Measurements from ENCODE around the gene FSTL4.
"Not testable (repeated sequence)": the region's sequence is repeated elsewhere in the genome, so short reads cannot be mapped to it uniquely, and the experiment has no call there.

FSTL4 gene

DNA sequence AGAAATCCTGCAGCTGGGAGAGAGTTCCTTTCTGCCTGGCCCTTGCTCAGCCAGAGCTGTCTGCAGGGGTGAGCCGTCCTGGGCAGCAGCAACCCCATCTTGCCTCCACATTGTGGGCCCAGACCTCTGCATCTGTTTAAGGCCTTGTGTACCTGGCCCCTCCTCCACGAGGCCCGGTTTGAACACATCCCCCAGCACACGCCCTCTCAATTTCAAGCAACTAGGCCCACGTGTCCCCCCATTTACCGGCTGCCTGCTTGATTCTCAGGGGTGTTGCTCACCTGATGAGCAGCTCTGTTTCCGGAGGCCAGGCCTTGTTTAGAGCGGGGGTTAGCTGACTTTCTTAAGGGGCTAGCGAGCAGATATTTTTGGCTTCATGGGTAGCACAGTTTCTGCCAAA lies 378.7 kb downstream of the FSTL4 start:
- no peak for DNase-seq (ENCODE audit: low read depth in 1 of 2, low spot score in 1 of 2)

DNA sequence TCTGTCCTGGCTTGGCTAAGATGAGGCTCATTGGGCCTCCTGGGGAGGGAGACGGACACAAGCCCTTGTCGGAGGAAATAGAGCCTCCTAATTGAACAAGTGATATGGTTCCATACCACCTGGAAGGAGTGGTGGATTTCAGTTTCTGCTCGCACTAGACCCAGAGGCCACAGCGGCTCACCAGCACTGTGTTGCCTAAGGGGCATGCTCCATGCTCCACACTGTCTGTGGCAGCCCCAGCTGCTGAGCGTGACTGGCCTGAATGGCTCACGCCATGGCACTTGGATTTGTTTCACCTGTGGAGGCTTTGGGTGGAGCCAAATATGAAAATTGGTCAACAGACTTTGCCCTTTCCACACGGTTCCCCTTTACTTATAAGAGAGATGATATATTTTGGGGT lies 379.4 kb downstream of the FSTL4 start:
- no peak for DNase-seq (ENCODE audit: low read depth in 1 of 2, low spot score in 1 of 2)

DNA sequence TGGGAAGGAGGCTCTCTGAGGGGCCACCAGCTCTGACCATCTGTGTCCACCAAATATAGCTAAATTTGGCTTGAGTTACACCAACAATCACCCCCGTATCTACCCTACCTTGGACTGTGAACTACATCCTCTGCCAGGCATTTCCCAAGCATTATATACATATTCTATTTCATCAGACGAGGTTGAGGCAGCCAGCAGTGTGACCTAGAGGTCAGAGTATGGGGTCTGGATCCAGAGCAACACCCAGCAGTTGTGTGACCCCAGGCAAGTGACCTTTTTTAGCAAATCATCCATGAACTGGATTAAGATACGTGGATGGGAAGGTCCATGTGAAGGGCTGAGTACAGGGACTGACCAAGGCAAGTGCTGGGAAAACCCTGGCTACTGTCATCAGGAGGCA lies 379.9 kb downstream of the FSTL4 start:
- no peak for DNase-seq (ENCODE audit: low read depth in 1 of 2, low spot score in 1 of 2)

DNA sequence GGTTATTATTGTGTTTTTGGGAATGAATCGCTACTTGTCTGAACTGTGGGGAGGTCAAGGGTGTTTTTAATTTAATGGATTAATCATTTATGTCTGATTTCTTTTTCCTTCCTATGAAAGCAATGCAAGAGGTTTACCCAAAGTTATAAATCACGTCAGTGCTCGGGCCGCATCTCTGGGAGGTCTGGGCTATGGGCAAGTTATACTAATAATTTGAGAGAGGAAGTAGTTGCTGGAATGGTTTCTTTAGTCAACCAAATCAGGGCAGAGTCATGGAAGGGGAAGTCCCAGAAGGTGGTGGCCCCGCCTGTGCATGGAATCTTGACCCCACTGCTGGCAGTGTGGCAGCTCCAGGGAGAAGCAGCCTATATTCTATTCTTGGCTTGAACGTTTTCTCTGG lies 380.3 kb downstream of the FSTL4 start:
- no peak for DNase-seq (ENCODE audit: low read depth in 1 of 2, low spot score in 1 of 2)

DNA sequence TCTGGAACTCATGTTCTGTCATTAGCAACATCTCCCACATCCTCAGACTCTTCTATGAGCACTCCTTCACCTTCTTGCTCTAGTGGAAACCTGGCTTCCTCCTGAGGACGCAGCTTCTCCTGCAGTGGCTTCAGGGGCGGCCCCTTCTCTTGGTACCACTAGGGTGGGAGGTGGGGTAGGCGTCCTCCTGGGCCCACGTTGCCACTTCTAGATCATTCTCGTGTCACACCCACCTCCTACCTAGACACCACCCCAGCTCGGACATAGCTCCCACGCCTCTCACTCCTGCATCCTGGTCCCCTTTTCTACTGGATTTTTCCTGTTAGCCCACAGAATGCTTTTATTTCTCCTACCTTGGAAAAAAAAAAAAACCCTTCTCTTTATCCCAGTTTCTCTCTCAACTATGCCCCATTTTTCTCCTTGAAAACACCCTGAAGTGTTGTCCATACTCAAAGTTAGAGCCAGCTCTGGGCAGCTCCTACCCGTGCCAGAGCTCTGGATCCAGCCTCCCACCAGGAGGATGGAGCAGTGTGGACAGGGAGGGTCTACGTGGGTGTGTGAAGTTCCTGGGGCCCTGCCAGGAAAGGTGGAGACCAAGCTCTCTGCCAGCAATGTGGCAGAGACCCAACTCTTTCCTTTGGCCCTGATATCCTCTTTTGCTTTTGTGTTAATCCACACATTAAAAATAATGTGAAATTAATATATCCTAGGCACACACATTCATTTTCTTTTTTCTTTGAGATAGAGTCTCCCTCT lies 381.3 kb downstream of the FSTL4 start:
- no peak for DNase-seq (ENCODE audit: low read depth in 1 of 2, low spot score in 1 of 2)

DNA sequence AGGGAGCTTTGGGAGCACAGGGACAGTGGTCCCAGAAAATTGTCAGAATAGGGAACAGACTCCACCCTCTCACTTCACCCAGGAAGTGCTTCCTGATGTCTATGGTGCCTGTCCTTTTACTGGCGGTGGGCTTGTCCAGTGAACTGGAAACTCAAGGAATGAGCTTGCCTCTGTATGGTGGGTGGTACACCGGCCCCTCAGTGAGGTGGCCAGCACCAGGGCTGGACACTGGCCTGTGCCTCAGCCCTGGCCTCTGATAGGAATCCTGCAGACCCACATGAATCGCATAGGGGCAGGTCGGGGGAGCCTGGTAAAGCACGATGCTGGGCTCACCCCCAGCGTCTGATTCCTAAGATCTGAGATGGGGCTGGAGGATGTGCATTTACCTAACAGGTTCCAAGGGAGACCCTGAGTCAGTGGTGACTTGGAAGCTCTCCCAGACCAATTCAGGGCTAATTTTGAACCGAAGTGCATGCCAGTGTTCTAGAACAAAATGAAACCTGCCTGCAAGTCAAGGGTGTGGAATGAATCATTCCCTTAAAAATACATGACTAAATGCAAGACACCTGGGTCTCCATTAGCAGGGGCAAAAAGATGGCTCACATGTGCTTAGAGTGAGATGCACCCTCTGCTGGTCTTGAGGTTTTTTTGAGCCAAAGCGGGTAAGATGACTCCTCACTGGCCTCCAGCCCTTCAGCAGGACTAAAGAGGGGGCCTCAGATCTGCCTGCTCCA lies 382.2 kb downstream of the FSTL4 start:
- DNase-seq (ENCODE audit: low read depth in 1 of 2, low spot score in 1 of 2), result no peak

DNA sequence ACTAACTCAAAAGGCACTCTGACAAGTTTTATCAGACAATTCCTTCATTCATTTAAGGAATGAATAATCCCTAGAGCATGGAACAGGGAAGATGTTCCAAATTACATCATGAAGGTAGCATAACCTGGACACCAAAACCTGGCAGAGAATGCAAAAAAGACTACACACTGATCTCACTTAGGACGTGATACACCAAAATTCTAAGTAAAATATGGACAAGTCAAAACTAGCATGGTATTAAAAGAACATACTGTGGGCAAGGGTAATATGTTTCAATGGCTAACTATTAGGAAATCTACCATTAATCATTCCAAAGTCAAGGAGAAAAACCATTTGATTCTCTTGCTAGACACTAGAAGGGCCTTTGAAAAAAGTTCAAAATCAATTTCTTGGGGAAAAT lies 384.0 kb downstream of the FSTL4 start:
- no peak for DNase-seq (ENCODE audit: low read depth in 1 of 2, low spot score in 1 of 2)

DNA sequence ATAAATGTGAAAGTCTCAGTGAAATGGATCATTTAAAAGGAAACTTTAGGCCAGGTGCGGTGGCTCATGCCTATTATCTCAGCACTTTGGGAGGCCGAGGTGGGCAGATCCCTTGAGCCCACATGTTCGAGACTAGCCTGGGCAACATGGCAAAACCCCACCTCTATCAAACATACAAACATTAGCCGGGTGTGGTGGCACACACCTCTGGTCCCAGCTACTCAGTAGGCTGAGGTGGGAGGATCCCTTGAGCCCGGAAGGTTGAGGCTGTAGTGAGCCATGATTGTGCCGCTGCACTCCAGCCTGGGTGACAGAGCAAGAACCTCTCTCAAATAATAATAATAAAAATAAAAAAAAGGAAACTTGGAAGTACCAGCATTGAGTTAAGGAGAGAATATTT lies 384.4 kb downstream of the FSTL4 start:
- DNase-seq (ENCODE audit: low read depth in 1 of 2, low spot score in 1 of 2), result no peak

DNA sequence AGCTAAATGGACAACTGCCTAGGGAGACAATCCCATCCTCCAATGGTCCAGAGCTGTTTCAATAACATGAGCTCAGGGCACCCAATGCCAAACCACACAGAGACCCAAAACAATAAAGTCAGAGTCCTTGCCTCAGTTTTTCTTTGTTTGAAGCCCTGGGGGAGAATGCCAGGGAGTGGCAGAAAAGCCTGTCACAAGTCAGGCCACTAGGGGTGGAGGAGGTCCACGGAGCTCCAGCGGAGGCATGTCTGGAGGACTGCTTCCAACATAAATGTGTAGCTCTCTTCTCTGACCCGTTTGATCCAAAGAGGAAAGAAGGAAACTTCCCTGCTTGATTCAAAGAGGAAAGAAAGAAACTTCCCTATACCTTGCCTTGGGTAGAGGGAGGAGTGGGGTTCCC lies 385.3 kb downstream of the FSTL4 start:
- no peak for DNase-seq (ENCODE audit: low read depth in 1 of 2, low spot score in 1 of 2)

DNA sequence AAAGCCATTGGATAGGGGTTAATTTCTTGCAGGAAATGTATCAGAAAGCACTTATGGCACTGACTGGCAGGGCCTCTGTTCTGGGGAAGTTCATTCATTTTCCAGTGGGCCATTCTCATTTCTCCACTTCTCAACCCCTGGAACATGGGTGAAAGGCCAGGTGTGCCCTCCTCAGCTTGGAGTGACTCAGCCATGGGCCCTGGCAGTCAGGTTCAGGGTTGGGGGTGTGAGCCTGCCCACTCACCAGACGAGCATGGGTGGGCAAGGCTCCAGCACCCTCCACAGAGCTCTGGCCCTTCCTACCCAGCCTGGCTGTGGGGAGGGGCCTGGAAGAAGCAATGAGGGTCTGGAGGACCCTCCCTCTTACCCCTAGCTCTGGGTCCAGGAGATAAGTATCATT lies 386.2 kb downstream of the FSTL4 start:
- DNase-seq (ENCODE audit: low read depth in 1 of 2, low spot score in 1 of 2), result no peak

DNA sequence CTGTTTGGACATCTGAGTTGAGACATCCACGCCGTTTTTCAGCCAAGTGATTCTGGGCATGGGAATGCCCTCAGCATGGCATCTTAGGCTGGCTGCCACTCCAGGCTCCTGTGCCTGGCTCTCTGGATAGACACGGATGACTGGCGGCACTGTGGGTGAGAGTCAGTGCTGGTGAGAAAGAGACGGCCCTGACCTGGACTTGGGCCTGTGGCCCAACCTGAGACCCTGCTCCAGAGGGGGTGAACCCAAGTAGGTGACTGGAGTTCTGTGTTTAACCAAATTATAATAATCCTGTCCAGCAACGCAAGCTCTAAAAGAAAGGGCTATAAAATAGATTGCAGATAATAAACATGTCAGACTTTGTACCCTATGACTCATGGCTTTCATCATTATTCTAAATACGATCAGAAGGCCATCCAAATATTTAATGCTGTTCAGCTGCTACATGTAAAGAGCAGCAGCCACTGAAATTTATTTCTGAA lies 386.6 kb downstream of the FSTL4 start:
- DNase-seq (ENCODE audit: low read depth in 1 of 2, low spot score in 1 of 2), result no peak

DNA sequence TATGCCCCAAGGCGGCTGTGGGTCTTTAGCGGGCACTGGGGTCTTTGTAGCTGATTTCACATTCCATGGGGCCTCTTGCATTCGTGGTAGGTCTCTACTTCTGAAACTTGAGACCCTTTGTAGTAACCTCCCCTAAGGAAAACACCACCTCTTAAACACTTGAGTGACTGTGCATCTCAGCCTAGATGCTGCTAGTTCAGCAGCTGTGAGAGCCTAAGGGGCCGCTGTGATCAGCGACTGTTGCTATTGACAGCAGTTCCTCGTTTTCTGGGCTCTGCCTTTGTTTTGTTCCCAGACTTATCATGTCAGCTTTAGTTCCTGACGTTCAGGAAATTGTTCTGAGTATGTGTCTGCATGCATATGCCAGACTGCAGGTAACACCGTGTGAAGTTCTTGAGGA lies 389.4 kb downstream of the FSTL4 start:
- DNase-seq (ENCODE audit: low read depth in 1 of 2, low spot score in 1 of 2), result no peak

DNA sequence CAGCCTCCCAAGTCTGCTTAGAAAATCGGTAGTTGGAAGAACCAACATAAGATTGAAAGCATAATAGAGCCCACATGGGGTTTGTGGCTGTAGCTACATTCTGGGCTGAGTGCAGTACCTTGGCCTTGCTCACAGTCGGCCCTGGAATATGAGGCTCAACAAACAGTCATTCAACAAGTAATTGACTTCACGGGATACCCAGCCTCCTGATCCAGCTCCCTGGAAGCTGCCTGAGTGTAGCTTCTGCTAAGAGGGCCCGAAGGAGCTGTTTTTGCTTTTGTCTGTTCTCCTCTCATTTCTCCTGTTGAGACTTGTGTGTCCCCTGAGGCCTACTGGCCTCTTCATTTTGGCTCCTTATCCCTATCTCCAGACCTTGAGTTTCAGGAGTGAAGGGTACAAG lies 389.8 kb downstream of the FSTL4 start:
- no peak for DNase-seq (ENCODE audit: low read depth in 1 of 2, low spot score in 1 of 2)

DNA sequence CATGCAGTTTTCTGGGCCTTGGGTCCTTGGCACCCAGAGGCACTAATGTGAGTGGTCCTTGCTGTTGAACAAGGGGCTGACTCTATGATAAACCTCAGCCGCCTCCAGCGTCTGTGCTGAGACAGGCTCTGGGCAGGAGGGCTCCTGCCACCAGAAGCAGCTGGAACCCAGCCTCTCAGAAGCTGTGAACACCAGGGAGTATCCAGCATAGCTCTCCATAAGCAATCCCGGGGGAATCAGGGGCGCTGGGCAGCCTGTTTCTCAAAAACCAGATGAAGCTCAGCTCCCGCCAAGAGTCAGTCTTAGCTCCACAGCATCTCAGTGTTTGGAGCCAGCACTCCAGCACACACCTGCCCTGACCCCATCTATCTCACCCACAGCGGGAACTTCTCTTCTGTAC lies 390.3 kb downstream of the FSTL4 start:
- no peak for DNase-seq (ENCODE audit: low read depth in 1 of 2, low spot score in 1 of 2)

DNA sequence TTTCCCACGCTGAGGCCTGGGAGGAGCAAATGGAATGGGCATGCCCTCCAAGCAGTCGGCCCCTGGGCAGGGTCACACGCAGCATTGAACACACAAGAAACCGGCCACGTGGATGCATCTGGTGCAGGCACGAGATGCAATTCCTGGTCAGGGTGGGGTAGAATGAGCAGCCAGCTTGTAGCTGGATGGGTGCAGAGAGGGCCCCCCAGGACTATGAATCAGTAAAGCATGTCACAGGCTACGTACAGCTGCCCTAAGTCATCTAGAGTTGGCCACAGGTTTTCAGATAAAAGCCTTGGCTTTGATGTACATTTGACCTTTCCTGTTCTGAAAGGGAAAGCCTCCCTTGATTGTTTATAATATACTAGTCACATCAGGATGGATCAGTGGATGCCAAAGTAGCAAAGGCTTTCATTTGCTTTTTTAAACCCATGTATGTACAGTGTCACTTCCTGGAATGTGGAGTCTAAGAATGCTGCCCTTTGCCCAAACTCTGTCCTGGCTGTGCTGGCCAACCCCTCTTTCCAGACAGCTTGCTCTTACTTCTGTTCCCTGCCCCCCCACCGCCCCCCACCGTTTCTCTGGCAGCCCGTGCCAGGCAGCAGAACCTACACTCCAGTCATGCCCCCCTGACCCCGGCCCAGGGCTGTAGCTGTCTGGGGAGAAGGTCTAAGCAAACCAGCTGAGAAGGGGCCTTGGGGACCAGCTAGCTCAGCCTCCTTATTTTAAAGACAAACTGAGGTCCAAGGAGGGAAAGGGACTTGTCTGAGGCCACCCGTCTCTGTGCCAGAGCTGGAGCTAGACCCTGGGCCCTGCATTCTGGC lies 391.3 kb downstream of the FSTL4 start:
- DNase-seq (ENCODE audit: low read depth in 1 of 2, low spot score in 1 of 2), result no peak

DNA sequence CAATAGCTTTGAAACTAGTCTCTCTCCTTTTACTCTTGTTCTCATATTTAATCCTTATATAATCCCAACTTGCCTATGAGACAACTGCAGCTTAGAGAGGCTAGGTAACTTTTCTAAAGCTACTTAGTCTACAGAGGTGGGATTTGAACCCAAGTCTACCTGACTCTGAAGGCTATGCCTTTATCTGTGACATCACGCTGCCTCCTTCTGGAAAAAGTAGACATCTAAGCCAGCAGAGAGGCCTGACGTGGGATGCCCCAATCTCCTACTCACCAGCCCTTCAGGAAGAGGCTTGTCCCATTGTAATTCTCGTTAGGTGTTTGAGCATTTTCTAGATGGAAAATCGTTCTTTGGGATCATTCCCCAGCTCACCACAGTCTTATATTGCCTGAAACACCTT lies 393.0 kb downstream of the FSTL4 start:
- DNase-seq (ENCODE audit: low read depth in 1 of 2, low spot score in 1 of 2), result no peak

DNA sequence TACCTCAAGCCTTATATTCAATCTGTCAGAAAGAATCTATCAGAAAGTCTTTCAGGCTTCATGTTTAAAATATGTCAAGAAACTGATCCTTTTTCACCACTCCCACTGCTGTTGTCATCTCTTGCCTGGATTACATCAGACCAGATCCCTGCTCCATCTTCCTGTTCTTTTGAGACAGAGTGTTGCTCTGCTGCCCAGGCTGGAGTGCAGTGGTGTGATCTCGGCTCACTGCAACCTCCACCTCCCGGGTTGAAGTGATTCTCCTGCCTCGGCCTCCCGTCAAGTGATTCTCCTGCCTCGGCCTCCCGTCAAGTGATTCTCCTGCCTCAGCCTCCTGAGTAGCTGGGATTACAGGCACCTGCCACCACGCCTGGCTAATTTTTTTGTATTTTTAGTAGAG lies 396.2 kb downstream of the FSTL4 start:
- not testable (repeated sequence) for DNase-seq (ENCODE audit: low read depth in 1 of 2, low spot score in 1 of 2)

DNA sequence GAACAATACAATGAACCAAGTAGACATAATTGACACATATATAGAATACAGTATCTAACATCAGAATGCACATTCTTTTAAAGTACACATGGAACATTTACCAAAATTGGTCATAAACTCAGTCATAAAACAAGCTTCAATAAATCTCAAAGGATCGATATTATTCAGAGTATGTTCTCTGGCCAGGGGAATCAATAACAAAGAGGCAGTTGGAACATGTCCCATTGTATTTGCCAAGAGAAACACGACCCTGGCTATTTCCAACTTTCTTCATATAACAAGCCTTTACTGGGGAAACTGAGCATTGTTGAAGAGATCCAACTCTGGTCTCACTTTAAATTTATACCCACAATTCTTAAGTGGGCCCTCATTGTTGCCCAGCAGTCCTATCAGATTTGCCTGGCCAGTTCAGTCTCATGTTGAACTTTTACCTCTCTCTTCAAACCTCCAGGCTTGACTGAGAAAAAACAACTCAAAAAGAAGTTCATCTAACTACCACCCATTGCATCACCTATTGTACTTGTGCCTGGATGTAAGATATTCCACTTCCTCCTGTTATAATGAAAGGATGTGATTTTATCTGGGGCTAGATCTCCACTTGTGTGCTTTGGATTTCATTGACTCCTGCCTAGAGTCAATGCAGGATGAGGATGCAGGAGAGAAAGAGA lies 398.1 kb downstream of the FSTL4 start:
- no peak for DNase-seq (ENCODE audit: low read depth in 1 of 2, low spot score in 1 of 2)

DNA sequence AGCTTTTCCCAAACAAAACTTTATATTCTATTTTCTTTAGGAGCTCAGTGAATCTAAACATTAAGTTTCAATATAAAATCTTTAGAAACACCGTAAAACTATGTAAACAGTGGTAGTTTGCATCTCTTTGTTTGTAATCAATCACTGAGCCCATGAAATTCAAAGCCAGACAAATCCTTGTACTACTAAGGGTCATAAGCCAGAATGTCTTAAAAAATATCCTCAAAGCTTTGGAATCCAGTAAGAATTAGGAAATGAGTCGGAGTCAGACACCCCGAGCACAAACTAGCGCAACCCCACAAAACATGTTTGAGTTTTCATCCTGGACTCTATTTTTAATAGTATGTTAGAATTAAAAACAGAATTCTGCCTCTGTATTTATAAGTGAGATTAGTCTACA lies 406.7 kb downstream of the FSTL4 start:
- DNase-seq (ENCODE audit: low read depth in 1 of 2, low spot score in 1 of 2), result no peak

DNA sequence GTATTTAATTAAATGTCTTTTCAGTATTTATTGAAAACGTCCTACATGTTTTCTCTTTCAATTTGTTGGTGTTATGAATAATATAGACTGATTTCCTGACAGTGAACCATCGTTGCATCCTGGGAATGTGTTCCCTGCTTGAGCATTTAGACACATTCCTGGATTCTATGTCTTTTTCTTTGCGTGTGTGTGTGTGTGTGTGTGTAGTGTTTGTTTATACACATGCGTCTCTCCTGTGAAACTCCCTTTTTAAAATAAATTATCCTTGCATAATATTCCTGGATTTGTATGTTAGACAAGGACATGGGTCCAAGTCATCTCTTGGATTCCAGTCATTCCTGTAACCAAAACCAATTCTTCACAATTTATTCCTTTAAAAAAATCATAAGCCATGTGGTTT lies 407.1 kb downstream of the FSTL4 start:
- no peak for DNase-seq (ENCODE audit: low read depth in 1 of 2, low spot score in 1 of 2)

All from activated T-helper 1 cell treated with anti-CD3 and anti-CD28 coated beads, Interleukin-2, amount 50 U/mL, for 16 hours (primary cell).